K562 (cell line): ENCODE results near the gene CAPN10. TPM values are rescaled to one million over a fixed set of nuclear protein-coding genes. Genes with fewer than 3 reads are reported as not detected.

Experiments used
- ARID2 ChIP-seq: fragments of 450-650 bp; IDR thresholded peaks from 2 replicates; pipeline ENCODE4 v1.6.1; 2017; ENCODE audit warnings: antibody characterized with exemption, mild to moderate bottlenecking
- BRF1 ChIP-seq: IDR thresholded peaks from 3 replicates; pipeline ENCODE4 v1.6.1; 2011; ENCODE audit warnings: borderline replicate concordance, mild to moderate bottlenecking; ENCODE audit not compliant: insufficient read length; ENCODE audit errors: extremely low read depth
- HIVEP1 ChIP-seq: fragments of 250-450 bp; sonication (Bioruptor Pico); IDR thresholded peaks from 2 replicates; pipeline ENCODE4 v1.4.0; 2020; ENCODE audit warnings: mild to moderate bottlenecking
- HNRNPUL1 ChIP-seq: fragments of 200-400 bp; formaldehyde crosslinking; IDR thresholded peaks from 2 replicates; pipeline ENCODE4 v1.6.1; 2017; ENCODE audit warnings: low read length
- MXI1 ChIP-seq: IDR thresholded peaks from 2 replicates; pipeline ENCODE4 v1.6.1; 2011; ENCODE audit warnings: low read depth, mild to moderate bottlenecking, improper control_type of control experiment, low read length
- MYNN ChIP-seq, 2 experiments: sonication (generic); formaldehyde crosslinking in 1 of 2; IDR thresholded peaks; 2 replicates each; pipeline versions ENCODE4 v1.5.0 to v1.6.1; 2016 to 2020; ENCODE audit warnings: antibody characterized with exemption in 1 of 2, missing genetic modification reagents in 1 of 2
- NCOA1 ChIP-seq: fragments of 450-650 bp; IDR thresholded peaks from 2 replicates; pipeline ENCODE4 v1.6.1; 2016; ENCODE audit warnings: low read depth
- NFE2L1 ChIP-seq: fragments of 450-650 bp; IDR thresholded peaks from 2 replicates; pipeline ENCODE4 v1.6.1; 2016; ENCODE audit warnings: missing genetic modification characterization, low read depth, mild to moderate bottlenecking, missing compliant biosample characterization, moderate library complexity, borderline replicate concordance
- SAFB ChIP-seq: fragments of 200-400 bp; formaldehyde crosslinking; IDR thresholded peaks from 2 replicates; pipeline ENCODE4 v1.6.1; 2017; ENCODE audit warnings: low read depth, low read length, borderline replicate concordance
- SREBF1 ChIP-seq: fragments of 150-350 bp; IDR thresholded peaks from 2 replicates; pipeline ENCODE4 v1.6.1; 2014; ENCODE audit warnings: antibody characterized with exemption, low read depth, low read length, borderline replicate concordance
- TARDBP ChIP-seq: fragments of 450-650 bp; IDR thresholded peaks from 2 replicates; pipeline ENCODE4 v1.6.1; 2016
- THRAP3 ChIP-seq: fragments of 450-650 bp; IDR thresholded peaks from 2 replicates; pipeline ENCODE4 v1.6.1; 2016; ENCODE audit warnings: mild to moderate bottlenecking, inconsistent platforms, borderline replicate concordance
- ZBTB2 ChIP-seq: fragments of 450-650 bp; IDR thresholded peaks from 2 replicates; pipeline ENCODE4 v1.6.1; 2016; ENCODE audit warnings: antibody characterized with exemption
- ZNF232 ChIP-seq: sonication (generic); formaldehyde crosslinking; IDR thresholded peaks from 2 replicates; pipeline ENCODE4 v1.8.0; 2022; ENCODE audit warnings: mild to moderate bottlenecking, missing genetic modification reagents
- ZNF354B ChIP-seq: fragments of 250-450 bp; sonication (Bioruptor Pico); IDR thresholded peaks from 2 replicates; pipeline ENCODE4 v1.4.0; 2020
- ZNF41 ChIP-seq: fragments of 250-450 bp; sonication (Bioruptor Pico); conservative IDR thresholded peaks from 2 replicates; pipeline ENCODE4 v1.4.0; 2020; ENCODE audit warnings: mild to moderate bottlenecking
- polyA plus RNA-seq, 8 experiments: library from polyadenylated mRNA; depleted of rRNA in 4 of 8; stranded (reverse) in 5 of 8; unstranded in 3 of 8; fragments of >200 nt; fragmentation: Nextera tagmentation in 2 of 8; fragmentation: Illumina TruSeq in 1 of 8; extraction: Ambion mirVana in 2 of 8; extraction: Trizol in 1 of 8; gene quantifications; 2 replicates each; pipeline versions ENCODE4 v1.2.1 to v1.2.3, GENCODE V29; 2011 to 2014; ENCODE audit warnings: inconsistent platforms in 1 of 8, missing spikeins in 1 of 8
- total RNA-seq, 7 experiments: library from RNA; depleted of rRNA in 6 of 7; stranded (reverse); fragments of >200 nt in 6 of 7; fragmentation: Illumina TruSeq in 2 of 7; extraction: Trizol in 2 of 7; gene quantifications; 2 replicates each; pipeline versions ENCODE4 v1.2.1 to v1.2.3, GENCODE V29; 2011 to 2021; ENCODE audit warnings: low replicate concordance in 1 of 7
- TF ChIP-seq, protein P1 (sequence below): fragments of 200-600 bp; sonication (generic); IDR thresholded peaks from one replicate; pipeline ENCODE4 v1.6.1; 2012; ENCODE audit warnings: mild to moderate bottlenecking, low read depth, low read length, inconsistent platforms

Gene CAPN10
- total and polyA plus RNA-seq, 9 of the 15 experiments (the other 6 are each of a cell fraction or from before 2014, with no cell fraction given) = 0.08 to 26.1 (median 8.4) TPM

DNA sequence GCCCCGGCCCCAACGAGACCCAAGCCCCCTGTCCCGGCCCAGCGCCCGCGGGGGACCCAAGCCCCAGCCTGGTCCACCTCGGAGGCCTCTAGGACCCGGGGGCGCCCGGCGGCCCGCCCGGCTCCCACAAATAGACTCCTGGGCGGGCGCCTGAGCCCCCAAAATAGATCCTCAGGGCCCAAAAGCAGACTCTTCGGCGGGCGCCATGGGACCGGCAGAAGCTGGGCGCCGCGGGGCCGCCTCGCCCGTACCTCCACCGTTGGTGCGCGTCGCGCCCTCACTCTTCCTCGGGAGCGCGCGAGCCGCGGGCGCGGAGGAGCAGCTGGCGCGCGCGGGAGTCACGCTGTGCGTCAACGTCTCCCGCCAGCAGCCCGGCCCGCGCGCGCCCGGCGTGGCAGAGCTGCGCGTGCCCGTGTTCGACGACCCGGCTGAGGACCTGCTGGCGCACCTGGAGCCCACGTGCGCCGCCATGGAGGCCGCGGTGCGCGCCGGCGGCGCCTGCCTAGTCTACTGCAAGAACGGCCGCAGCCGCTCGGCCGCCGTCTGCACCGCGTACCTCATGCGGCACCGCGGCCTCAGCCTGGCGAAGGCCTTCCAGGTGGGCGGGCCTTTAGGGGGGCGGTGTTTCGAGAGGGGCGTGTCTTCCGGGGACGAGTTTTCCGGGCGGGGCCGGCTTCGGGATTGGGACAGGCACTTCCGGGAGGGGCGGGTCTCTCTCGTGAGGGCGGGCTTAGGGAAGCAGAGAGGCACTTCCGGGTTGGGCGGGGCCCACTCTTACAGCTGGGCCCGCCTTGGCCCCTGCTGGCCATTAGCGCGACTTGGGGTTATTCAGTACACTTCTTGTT, 25.8 kb upstream of the CAPN10 start (continued):
- TF ChIP-seq, protein P1, sequence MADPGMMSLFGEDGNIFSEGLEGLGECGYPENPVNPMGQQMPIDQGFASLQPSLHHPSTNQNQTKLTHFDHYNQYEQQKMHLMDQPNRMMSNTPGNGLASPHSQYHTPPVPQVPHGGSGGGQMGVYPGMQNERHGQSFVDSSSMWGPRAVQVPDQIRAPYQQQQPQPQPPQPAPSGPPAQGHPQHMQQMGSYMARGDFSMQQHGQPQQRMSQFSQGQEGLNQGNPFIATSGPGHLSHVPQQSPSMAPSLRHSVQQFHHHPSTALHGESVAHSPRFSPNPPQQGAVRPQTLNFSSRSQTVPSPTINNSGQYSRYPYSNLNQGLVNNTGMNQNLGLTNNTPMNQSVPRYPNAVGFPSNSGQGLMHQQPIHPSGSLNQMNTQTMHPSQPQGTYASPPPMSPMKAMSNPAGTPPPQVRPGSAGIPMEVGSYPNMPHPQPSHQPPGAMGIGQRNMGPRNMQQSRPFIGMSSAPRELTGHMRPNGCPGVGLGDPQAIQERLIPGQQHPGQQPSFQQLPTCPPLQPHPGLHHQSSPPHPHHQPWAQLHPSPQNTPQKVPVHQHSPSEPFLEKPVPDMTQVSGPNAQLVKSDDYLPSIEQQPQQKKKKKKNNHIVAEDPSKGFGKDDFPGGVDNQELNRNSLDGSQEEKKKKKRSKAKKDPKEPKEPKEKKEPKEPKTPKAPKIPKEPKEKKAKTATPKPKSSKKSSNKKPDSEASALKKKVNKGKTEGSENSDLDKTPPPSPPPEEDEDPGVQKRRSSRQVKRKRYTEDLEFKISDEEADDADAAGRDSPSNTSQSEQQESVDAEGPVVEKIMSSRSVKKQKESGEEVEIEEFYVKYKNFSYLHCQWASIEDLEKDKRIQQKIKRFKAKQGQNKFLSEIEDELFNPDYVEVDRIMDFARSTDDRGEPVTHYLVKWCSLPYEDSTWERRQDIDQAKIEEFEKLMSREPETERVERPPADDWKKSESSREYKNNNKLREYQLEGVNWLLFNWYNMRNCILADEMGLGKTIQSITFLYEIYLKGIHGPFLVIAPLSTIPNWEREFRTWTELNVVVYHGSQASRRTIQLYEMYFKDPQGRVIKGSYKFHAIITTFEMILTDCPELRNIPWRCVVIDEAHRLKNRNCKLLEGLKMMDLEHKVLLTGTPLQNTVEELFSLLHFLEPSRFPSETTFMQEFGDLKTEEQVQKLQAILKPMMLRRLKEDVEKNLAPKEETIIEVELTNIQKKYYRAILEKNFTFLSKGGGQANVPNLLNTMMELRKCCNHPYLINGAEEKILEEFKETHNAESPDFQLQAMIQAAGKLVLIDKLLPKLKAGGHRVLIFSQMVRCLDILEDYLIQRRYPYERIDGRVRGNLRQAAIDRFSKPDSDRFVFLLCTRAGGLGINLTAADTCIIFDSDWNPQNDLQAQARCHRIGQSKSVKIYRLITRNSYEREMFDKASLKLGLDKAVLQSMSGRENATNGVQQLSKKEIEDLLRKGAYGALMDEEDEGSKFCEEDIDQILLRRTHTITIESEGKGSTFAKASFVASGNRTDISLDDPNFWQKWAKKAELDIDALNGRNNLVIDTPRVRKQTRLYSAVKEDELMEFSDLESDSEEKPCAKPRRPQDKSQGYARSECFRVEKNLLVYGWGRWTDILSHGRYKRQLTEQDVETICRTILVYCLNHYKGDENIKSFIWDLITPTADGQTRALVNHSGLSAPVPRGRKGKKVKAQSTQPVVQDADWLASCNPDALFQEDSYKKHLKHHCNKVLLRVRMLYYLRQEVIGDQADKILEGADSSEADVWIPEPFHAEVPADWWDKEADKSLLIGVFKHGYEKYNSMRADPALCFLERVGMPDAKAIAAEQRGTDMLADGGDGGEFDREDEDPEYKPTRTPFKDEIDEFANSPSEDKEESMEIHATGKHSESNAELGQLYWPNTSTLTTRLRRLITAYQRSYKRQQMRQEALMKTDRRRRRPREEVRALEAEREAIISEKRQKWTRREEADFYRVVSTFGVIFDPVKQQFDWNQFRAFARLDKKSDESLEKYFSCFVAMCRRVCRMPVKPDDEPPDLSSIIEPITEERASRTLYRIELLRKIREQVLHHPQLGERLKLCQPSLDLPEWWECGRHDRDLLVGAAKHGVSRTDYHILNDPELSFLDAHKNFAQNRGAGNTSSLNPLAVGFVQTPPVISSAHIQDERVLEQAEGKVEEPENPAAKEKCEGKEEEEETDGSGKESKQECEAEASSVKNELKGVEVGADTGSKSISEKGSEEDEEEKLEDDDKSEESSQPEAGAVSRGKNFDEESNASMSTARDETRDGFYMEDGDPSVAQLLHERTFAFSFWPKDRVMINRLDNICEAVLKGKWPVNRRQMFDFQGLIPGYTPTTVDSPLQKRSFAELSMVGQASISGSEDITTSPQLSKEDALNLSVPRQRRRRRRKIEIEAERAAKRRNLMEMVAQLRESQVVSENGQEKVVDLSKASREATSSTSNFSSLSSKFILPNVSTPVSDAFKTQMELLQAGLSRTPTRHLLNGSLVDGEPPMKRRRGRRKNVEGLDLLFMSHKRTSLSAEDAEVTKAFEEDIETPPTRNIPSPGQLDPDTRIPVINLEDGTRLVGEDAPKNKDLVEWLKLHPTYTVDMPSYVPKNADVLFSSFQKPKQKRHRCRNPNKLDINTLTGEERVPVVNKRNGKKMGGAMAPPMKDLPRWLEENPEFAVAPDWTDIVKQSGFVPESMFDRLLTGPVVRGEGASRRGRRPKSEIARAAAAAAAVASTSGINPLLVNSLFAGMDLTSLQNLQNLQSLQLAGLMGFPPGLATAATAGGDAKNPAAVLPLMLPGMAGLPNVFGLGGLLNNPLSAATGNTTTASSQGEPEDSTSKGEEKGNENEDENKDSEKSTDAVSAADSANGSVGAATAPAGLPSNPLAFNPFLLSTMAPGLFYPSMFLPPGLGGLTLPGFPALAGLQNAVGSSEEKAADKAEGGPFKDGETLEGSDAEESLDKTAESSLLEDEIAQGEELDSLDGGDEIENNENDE = no peak
- TF ChIP-seq MYNN (IDR thresholded peaks at IDR 0.05) (no peak), MYNN (CRISPR knock-in tag; IDR thresholded peaks at IDR 0.05) (no peak), ZNF354B (CRISPR knock-in tag) (no peak), HIVEP1 (CRISPR knock-in tag) (no peak), NFE2L1 (tag) (no peak), BRF1 (no peak), MXI1 (no peak), THRAP3 (no peak), ARID2 (no peak), ZBTB2 (no peak), SREBF1 (no peak), HNRNPUL1 (no peak), ZNF232 (no peak), TARDBP (no peak), ZNF41 (no peak), SAFB (no peak), NCOA1 (no peak)
